ENCODE data around the gene RAP1GAP2.

Gene RAP1GAP2

GRCh38 chr17:2794111-2794803, 2.0 kb upstream of the RAP1GAP2 start:
- H3K36me3 ChIP-seq (replicated peaks; ENCODE audit: insufficient read depth, low read length): no peaks in the 10 kb centered on the region
- H3K9me2 ChIP-seq (replicated peaks; ENCODE audit: insufficient read depth, low read length): no peaks in the 10 kb centered on the region
- no peaks in the 10 kb centered on the region for H3F3A ChIP-seq (ENCODE audit: insufficient read depth, low read length)
- no peaks in the 10 kb centered on the region for H3K9me3 ChIP-seq (replicated peaks; ENCODE audit: insufficient read depth, low read length)
- DNase-seq: no peak
- no peak overlapping the region for H3K4me3 ChIP-seq (ENCODE audit: low read length)
- H3K79me2 ChIP-seq (ENCODE audit: low read length): no peaks in the 10 kb centered on the region
- TF ChIP-seq EZH2 (optimal IDR thresholded peaks at IDR 0.05; ENCODE audit: low read depth, low read length) (no peak), CTCF (IDR thresholded peaks at IDR 0.05; ENCODE audit: low read length) (no peak), EZH2phosphoT487 (IDR thresholded peaks at IDR 0.05; ENCODE audit: low read length) (no peak)
- peak overlapping the region; percentile 48 for H3K4me2 ChIP-seq (ENCODE audit: low read depth, low read length)
- H3K27ac ChIP-seq (ENCODE audit: low read length): no peak overlapping the region
- H2AFZ ChIP-seq (ENCODE audit: low read length): no peak overlapping the region
- H3K27me3 ChIP-seq (replicated peaks; ENCODE audit: insufficient read depth, low read length): peaks cover 13% of the 10 kb centered on the region; the same call in 1 of the 2 replicates
- no peak overlapping the region for H3K9ac ChIP-seq (ENCODE audit: low read length)
- H4K20me1 ChIP-seq (ENCODE audit: insufficient read depth, low read length): no peaks in the 10 kb centered on the region
- H3K4me1 ChIP-seq (ENCODE audit: low read length): peaks cover 16% of the 10 kb centered on the region

- Histone ChIP-seq H2AFZ (ENCODE audit: low read length) (peak overlapping the region; percentile 77), H3K9ac (ENCODE audit: low read length) (no peak overlapping the region; the same call in 1 of the 2 replicates), H3K4me2 (ENCODE audit: low read depth, low read length) (peak overlapping the region; percentile 93), H3K36me3 (replicated peaks; ENCODE audit: insufficient read depth, low read length) (no peaks in the 10 kb centered on the region), H3K9me2 (replicated peaks; ENCODE audit: insufficient read depth, low read length) (no peaks in the 10 kb centered on the region), H3K9me3 (replicated peaks; ENCODE audit: insufficient read depth, low read length) (no peaks in the 10 kb centered on the region), H3K27ac (ENCODE audit: low read length) (no peak overlapping the region), H3K4me1 (ENCODE audit: low read length) (peaks cover 16% of the 10 kb centered on the region), H3K4me3 (ENCODE audit: low read length) (peak overlapping the region; percentile 49), H3K27me3 (replicated peaks; ENCODE audit: insufficient read depth, low read length) (peaks cover 13% of the 10 kb centered on the region; the same call in 1 of the 2 replicates), H3K79me2 (ENCODE audit: low read length) (no peaks in the 10 kb centered on the region), H3F3A (ENCODE audit: insufficient read depth, low read length) (no peaks in the 10 kb centered on the region), H4K20me1 (ENCODE audit: insufficient read depth, low read length) (no peaks in the 10 kb centered on the region)
- TF ChIP-seq CTCF (IDR thresholded peaks at IDR 0.05; ENCODE audit: low read length): no peak
- DNase-seq: no peak
These were observed 636 bp upstream of the RAP1GAP2 start for GRCh38 chr17:2795441-2796163.

GRCh38 chr17:2797226-2797625, 988 bp downstream of the RAP1GAP2 start:
- DNase-seq: no peak
- Histone ChIP-seq H3K9me2 (replicated peaks; ENCODE audit: insufficient read depth, low read length) (no peaks in the 10 kb centered on the region), H3K9me3 (replicated peaks; ENCODE audit: insufficient read depth, low read length) (no peaks in the 10 kb centered on the region), H3K4me2 (ENCODE audit: low read depth, low read length) (no peak overlapping the region), H3K27ac (ENCODE audit: low read length) (no peak overlapping the region), H3K9ac (ENCODE audit: low read length) (no peak overlapping the region), H4K20me1 (ENCODE audit: insufficient read depth, low read length) (no peaks in the 10 kb centered on the region), H3K4me1 (ENCODE audit: low read length) (peaks cover 16% of the 10 kb centered on the region), H3K36me3 (replicated peaks; ENCODE audit: insufficient read depth, low read length) (no peaks in the 10 kb centered on the region), H3F3A (ENCODE audit: insufficient read depth, low read length) (no peaks in the 10 kb centered on the region), H3K79me2 (ENCODE audit: low read length) (no peaks in the 10 kb centered on the region), H2AFZ (ENCODE audit: low read length) (no peak overlapping the region), H3K27me3 (replicated peaks; ENCODE audit: insufficient read depth, low read length) (peaks cover 9% of the 10 kb centered on the region; the same call in 1 of the 2 replicates), H3K4me3 (ENCODE audit: low read length) (no peak overlapping the region)
- TF ChIP-seq EZH2phosphoT487 (IDR thresholded peaks at IDR 0.05; ENCODE audit: low read length): no peak
- no peak for TF ChIP-seq EZH2 (optimal IDR thresholded peaks at IDR 0.05; ENCODE audit: low read depth, low read length)
- TF ChIP-seq CTCF (IDR thresholded peaks at IDR 0.05; ENCODE audit: low read length): no peak

Measured in MM.1S (cell line).